Measurements from ENCODE around the gene SLC6A8.

SLC6A8 gene

DNA sequence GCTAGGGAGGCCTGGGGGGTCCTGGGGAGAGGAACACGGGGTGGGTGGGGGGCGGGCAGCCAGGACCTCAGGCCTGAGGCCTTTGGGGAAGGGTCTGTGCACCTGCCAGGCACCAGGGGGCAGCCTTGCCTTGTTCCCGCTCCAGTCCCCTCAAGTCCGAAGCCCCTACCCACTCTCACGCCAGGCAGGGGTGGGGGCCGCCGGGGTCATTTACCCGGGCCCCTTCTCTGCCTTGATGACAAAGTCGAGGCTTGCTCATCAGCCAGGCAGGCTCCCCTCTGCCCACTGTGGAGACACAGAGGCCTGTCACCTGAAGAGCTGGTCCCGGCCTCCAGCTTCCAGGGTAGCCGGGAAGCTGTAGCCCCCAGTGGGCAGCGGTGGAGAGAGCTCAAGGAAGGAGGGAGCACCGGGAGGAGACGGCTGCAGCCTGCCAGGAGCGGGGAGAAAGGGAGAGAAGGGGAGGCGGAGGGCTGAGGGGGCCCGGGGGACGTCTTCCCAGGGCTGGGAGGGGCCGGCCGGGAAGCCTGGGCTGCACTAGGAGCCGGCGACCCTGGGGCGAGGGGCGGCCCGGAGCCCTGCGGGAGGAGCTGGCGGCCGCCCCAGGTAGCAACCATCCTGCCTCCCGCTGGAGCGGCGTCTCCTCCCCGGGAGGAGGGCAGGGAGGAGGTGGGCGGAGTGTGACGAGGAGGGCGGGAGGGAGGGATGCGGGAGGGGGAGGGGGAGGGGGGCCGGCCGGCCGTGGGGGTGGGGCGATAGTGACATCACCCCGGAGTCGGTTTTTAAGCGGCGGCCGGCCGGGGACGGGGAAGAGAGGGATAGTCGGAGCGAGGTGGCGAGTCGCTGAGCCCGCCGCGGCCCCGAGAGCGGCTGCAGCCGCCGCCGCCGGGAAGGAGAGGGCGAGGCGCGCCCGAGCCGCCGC lies at the start of gene SLC6A8:
SLC6A8 (plus strand) TSS at position 806 of the 919 bp plus-strand sequence. CDS start 649 bp downstream, outside the sequence.
- DNase-seq, result peak; percentile 24

DNA sequence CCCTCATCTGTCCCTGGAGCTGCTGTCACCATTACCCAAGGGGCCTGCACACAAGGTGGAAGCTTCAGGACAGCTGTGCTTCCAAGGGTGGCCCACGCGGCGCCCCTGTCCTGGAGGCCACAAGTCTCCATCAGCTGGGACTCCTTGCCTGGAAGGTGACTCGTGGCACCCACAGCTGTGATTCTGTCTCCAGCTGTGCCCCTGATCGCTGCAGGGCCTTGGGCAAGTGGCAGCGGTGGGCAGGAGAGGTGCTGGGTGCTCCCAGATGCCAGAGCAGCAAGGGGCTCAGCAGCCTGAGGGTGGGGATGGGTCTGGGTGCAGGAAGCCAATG lies 49.7 kb upstream of the SLC6A8 start:
- no peak for DNase-seq

DNA sequence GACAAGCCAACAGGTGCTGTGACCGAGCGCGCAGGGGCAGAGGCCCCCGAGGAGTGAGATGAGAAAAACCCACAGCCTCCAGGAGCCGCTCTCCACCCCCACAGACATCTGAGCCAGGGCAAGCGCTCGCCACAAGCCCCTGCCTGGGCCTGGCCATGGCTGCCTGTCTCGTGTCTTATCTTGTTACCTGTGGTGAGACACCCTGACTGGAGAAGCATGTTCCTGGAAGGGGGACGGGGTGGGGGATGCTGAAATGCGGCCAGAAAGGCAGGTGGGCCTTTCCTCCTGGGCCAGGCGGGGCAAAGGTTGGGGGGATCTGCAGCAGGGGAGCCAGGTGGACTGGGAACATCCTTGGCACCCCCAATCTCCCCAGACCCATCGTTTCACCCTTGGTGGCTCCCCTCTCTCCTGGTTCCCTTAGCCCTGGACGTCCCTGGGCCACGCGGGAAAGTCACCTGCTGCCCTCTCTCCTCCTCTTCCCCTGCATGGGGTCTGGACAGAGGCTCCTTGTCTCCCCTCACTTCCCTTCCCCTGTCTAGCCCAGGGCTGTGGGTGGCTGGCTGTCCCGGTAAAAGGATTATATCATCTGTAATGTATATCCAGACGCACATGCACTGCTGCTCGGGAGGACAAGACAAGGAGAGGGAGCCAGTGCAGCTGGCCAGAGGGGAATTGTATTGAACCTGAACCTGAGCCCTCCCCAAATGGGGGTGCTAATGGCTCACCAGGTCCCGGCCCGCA lies 49.1 kb upstream of the SLC6A8 start:
- DNase-seq, result no peak

DNA sequence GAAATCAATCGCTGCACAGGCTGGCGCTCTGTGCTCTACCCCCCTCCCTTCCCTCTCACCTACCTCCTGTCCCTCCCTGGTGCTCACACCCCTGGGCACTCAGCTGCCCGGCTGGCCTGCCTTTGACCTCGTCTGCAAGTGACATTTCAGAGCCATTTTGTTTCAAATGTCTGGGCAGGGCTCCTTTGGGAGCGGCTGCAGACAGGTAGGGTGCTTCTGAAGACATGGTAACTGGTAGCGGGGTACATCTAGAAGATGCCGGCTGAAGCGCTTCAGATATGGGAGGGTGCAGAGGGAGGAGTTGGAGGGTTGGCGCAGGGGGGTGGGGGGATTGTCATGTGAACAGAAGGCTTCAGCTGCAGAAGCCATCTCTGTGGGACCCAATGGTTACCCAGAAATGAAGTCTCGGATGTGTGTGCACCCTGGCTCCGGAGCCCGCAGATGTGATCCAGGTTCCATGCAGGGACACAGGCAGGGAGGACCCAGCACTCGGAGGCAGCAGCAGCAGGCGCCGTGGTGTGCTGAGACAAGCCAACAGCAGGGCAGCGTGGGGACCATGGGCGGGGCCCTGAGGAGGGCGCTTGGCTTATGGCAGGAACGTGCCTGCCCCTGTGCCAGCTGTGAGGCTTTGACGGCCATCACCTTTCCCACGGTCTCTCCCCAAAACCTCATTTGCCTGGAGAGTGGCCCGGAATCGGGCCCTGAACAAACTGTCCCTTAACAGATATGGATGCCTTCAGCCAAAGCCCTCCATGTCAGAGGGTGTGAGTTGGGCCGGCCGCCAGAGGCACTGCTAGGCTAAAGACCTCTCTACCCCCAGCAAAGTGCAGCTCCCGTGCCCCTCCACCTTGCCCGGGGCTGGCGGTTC lies 48.3 kb upstream of the SLC6A8 start:
- DNase-seq, result no peak

DNA sequence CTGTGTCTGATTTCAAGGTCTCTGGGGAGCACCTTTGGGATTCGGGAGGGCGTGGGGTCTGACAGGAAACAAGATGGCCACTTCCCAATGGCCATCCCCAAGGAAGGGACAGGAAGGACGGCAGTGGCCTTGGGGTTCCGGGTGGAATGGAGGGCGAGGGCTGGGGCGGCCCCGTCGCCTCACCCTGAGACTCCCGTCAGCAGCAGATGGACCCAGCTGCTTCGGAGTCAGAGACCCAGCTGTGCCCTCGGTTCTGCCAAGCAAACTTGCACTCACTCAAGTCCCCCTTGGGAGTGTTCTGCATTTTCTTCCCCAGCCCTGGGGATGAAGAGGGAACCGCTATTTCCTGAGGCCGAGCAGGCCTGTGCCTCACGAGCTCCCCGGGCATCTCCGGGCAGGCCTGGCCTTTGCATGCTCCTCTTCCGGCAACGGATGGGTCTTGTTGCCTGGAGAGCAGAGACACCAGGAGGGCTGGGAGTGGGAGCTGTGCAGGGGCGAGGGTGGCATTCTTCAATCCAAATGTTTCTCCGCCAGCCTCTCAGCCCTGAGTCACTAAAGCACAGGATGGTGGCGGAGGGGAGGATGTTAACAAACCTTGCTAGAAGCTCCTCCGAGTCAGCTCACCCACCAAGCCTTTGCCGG lies 47.6 kb upstream of the SLC6A8 start:
- no peak for DNase-seq

DNA sequence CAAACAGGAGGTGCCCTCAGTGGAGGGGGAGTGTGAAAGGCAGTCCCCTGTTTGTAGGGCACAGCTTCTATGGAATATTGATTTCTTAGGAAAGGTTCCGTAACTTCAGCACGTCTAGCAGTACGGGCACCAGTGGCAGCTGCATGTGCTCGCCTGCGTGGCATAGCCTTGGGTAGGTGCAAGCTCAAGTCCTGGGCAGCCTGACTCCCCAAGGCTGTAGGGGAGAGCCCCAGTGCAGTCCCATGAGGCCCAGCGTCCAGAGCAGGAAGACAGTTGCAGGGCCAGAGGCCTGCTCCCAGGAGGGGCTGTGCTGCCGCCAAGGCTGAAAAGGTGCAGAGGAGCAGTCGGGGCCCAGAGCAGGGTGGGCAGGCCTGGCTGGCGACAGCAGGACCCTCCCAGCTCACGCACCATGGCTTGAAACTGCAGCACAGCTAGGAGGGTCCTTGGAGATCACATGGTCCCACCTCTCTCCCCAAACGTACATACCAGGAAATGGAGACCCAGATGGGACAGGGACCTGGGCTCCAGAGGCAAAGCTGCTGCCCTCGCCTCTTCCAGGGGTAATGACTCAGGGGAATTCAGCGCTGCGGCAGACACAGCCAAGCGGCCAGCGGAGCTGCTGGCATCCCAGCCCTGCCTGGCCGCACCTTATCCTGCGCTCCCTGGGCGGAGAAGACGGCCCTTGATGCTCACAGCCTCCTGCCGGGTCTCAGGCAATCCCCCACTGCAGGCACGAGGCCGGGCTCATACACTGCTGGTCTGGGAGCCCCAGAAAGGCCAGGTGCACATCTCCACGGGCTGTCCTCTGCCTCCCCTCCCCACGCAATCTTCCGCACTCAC lies 46.8 kb upstream of the SLC6A8 start:
- no peak for DNase-seq

DNA sequence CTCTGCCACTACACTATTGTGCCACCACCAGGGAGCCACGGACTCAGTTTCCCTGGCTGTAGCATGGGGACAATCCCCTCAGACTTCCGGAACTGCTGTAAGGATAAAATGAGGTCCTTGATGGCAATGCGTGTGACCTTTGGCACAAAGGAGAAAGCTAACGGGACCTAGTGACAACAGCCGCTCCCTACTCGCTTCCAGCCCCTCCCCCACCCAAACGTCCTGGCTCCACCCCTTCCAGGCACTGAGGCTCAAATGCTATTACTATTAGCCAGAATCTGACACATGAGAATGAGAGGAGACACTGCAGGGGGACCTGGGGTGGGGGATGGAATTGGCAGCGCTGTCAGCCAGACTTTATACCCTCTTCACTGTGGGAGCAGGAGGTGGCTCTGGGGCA lies 46.1 kb upstream of the SLC6A8 start:
- no peak for DNase-seq

DNA sequence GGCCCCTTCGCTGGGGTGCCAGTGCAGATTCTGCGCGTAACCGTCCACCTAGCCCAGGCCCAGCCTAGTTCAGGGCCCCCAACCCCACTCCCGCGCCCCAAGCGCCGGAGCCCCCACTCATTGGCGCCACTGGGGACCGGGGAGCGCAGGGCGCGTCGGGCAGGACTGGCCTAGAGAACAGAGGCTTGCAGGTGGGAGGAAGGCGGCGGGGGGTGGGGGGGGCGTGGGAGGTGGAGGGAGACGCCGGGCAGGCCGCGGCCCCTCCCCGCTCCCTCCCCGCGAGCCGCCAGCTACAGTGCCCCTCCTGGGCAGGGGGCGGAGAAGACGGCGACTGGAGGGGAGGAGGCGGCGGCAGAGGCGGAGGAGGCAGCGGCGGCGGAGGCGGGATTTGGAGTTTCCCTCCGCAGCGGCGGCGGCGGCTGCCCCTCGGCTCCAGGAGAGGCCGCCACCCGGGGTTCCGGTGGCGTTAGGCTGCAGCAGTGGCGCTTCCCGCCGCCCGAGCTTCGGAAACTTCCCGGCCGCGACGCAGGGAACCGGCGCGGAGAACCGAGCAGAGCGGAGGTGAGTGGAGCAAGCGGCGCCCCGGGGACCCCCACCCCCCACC lies 45.6 kb upstream of the SLC6A8 start:
- DNase-seq, result no peak

DNA sequence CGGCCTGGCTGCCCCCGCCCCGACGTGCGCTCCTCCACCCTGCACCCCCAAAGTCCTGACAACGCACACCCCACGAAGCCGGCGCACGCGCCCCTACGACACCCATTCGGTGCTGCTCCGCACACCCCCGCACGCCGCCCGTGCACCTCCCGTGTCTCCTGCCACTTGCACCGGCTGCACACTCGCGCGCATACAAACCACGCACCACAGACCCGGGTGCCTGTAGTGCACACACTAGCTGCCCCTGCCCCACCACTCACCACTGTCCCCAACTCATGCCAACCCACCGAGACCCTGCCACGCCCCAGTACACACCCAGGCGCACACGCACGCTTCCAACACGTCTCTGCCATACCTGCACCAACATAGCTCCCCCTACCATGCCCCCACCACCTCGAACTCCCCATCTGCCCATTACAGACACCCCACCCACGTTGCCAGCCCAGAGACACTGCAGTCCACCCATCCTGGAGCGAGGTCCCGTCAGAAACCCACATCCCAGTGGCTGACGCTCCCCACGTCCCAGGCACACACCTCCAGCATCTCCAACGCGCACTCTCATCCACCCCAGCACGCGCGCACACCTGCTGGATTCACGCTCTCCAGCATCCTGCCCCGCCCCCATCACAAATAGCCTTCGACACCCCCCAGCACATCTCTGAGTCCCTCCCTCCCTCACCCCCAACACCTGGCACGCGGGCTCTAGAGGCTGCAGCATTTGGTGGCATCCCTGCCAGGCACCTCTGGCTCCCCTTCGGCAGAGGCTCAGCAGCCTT lies 44.9 kb upstream of the SLC6A8 start:
- DNase-seq, result no peak

DNA sequence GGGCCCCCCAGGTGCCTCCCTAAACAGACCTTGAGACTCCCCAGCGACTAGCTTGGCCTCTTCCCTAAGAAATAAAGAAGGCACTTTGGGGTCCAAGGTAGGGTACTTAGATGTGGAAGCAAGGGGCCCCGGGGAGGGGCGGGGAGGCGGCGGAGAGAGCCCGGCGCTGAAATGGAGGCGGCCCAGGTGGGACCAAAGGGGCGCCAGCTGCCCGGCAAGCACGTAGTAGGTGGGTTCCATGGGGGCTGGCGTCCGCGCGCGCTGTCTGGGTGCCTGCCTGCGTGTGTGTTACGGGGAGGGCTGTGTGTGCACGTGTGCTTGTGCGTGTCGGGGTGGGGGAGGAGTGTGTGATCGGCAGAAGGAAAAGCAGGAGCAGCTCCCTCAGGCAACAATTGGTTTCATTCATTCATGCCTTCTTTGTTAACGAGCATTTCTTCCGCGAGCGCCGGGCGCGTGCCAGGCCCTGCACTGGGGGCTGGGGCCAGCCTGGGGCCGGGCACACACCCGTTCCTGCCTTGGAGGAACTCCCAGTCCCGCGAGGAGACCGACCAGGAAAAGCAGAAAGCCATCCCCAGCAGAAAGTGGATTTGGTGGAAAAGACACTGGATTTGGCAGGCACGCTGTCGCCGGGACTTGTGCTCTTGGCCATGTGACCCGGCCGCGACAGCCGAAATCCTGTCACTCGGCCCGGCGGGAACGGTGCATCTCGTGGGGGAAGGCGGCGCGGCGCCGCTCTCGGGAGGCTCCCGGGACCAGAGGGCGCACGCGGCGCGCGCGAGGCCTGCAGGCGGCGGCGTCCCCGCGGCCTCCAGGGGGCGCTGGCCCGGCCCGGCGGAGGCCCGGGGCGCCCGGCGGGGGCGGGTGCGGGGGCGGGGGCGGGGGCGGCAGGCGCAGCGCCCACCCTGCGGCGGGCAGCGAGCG lies 44.0 kb upstream of the SLC6A8 start:
- no peak for DNase-seq

DNA sequence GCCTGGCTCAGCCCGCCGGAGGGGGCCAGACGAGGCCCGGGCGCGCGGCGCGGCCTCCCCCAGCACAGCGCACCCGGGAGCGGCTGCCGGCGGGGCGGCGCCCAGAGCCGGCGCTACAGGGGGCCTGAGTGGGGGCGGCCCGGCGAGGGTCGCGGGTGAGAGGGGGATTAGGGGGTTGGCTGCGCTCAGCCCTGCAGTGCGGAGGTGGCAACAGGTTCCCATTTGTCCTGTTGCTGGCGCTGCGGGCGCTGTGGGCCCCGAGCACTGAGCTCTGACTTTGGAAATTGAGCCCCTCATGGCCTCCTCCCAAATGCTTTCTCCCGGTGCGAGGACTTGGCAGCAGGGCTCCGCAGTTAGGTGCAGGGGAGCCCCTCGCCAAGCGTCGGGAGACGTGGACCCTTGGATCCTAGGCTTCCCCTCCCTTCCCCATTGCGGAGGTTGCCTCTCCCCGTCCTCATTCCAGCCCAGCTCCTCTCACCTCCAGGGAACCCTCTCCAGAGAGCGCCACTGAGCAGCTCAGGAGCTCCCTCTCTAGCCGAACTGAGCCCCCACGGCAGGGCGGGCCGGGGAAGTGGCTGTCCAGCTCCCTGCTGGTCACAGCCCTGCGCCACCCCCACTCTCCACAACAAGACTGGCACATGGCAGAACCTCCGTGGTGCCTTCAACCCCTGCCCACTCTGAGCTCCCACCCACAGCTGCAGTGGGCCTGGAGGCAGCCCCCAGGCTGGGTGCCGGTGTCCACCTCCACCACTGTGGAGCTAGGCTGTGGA lies 43.2 kb upstream of the SLC6A8 start:
- no peak for DNase-seq

DNA sequence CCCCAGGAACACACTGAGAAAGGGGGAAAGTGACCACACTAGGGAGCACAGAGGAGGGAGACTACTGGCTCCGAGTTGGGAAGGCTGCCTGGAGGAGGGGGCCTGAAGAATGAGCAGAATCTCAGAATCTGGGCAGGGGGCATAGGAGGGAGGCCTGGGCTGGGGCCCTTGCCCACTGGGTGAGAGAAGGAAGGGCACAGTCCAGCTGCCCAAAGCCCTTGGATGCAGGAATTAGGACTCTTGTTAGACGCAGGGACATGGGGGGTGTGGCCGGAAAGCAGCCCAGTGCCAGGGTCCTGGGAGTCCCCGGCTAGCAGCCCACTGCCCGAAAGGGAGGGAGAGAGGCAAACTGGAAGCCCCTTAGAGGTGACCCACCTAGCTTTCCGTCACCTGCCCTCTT lies 42.6 kb upstream of the SLC6A8 start:
- DNase-seq, result no peak

DNA sequence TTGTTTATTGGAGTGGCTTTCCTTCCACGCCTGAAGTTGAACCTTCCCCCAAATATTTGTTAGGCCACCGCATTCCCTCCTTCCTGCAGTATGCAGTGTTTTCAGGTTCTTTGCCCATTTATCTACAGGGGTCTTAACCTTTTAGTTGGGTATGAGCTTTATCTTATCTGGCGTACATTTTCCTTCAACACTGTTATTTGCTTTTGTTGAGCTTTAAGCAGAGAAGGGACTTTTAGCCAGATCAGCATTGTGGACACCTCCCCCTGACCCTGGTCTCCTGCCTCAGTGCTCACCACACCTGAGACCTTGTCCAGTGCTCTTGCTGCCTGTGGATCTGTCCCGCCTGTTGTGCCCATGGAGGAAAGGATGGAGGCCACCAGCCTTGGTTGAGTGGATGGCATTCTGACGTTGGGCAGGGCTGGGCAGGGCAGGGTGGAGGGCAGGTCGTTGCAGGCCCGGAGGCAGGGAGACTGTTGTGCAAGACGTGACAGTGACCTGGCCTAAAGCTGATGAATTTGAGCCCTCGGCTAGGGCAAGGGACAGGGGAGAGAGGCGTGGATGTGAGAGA lies 41.7 kb upstream of the SLC6A8 start:
- no peak for DNase-seq

DNA sequence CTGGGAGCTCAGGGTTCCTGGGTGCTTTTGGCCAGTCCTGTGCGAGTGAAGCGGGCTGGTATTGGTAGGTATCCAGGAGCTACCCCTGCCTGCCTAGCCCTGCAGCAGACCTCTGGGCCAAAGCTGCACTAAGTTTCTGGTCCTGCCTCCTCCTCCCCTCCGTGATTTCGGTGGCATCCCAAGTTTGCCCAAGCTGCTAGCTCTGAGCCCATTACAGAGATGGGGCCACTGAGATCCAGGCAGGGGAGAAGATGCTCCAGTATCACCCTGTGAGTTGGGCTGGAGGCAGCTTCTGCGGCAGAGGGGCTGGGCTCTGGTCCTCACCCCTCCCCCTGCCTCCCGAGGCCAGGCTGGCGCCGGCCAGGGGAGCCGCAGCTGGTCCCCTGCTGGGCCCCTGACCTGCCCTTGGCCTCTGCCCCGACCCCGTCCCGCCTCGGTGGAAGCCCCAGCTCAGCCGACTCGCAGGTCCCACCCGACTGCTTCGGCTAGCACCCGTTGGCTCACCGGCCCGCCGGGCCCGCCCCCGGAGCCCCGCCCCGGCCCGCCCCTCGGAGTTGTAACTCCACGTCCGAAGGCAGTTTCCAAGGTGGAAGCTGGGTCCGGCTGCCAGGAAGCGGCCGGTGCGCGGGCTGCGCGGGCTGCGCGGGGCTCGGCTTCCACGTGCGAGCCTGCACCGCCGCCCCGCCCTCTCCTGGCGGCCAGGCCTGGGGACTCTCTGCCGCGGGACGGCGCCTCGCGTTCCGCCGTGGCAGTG lies 40.9 kb upstream of the SLC6A8 start, which contains the start of gene DUSP9:
DUSP9 (plus strand) TSS at position 584 of the 754 bp plus-strand sequence. CDS start 751 bp downstream, outside the sequence.
- DNase-seq, result no peak

DNA sequence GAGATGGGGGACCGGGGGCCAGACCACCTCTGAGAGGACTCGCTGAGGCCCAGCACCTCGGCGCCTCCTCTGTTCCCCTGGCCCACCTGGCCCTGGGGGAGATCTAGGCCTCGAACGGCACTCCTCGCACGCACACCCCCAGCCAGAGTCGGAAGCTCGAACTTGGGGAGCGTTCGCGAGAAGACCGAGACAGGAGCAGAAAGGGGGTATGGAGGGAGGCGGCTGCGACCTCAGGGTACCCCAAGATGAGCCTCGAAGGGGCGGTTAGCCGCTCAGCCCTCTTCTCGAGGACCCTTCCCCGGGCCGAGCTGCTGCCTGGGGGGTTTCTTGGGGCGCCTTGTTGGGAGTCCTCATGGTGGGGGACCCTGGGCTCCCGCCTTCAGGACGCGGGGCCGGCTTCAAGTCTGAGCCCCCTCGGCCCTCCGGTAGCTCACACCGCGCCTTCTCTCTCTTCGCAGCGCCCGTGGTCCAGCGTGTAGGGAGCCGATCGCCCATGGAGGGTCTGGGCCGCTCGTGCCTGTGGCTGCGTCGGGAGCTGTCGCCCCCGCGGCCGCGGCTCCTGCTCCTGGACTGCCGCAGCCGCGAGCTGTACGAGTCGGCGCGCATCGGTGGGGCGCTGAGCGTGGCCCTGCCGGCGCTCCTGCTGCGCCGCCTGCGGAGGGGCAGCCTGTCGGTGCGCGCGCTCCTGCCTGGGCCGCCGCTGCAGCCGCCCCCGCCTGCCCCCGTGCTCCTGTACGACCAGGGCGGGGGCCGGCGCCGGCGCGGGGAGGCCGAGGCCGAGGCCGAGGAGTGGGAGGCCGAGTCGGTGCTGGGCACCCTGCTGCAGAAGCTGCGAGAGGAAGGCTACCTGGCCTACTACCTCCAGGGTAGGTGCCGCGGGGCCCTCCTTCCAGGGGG lies 40.0 kb upstream of the SLC6A8 start:
- DNase-seq, result no peak

All from NCI-H2029 (cell line).